ENCODE measurements around the gene QRFP. TPM values are rescaled to one million over a fixed set of nuclear protein-coding genes. Genes with fewer than 3 reads are reported as not detected.

Gene QRFP
- total and polyA plus RNA-seq, 2 of the 8 experiments (the other 6 are each of a cell fraction or from before 2014, with no cell fraction given), result not detected

GRCh38 chr9:130852801-130853200 is 43.8 kb downstream of the QRFP start:
- POLR2A ChIA-PET (ENCODE audit: partially characterized antibody), result interaction anchor here (1.3 kb wide), 1 partner anchor 10 kb away, joined by 5 read pairs; no protein-coding TSS in a partner anchor
- TF ChIP-seq CTBP2 (IDR thresholded peaks at IDR 0.05; ENCODE audit: borderline replicate concordance, insufficient read depth, insufficient read length, low read length) (no peak), EP300 (IDR thresholded peaks at IDR 0.05; ENCODE audit: borderline replicate concordance in 1 of 2, low read depth in 2 of 2, low read length in 2 of 2) (no peak), POLR2AphosphoS5 (IDR thresholded peaks at IDR 0.05; ENCODE audit: low read depth, low read length) (no peak), SIN3A (conservative IDR thresholded peaks at IDR 0.05 in 1 of 2, IDR thresholded peaks at IDR 0.05 in 1 of 2; ENCODE audit: low read depth in 1 of 2, low read length in 2 of 2) (no peak), NRF1 (IDR thresholded peaks at IDR 0.05; ENCODE audit: low read depth, low read length) (no peak), BRCA1 (IDR thresholded peaks at IDR 0.05; ENCODE audit: low read depth, low read length) (no peak), USF2 (IDR thresholded peaks at IDR 0.05; ENCODE audit: low read length) (no peak), ZNF274 (IDR thresholded peaks at IDR 0.05; ENCODE audit: borderline replicate concordance, extremely low read depth, low read length) (no peak), RFX5 (IDR thresholded peaks at IDR 0.05; ENCODE audit: borderline replicate concordance, low read depth, low read length) (no peak), TAF1 (IDR thresholded peaks at IDR 0.05; ENCODE audit: low read depth, low read length) (no peak)

More at GRCh38 chr9:130852801-130853200, 43.8 kb downstream of the QRFP start:
- Histone ChIP-seq H2BK12ac (ENCODE audit: low read depth, low read length) (no peak overlapping the region), H2BK120ac (replicated peaks; ENCODE audit: low read depth, low read length) (no peak overlapping the region), H3K79me2 (ENCODE audit: control insufficient read depth in 1 of 2, insufficient read depth in 2 of 2, low read length in 2 of 2) (peaks cover 7 to 69% of the 10 kb centered on the region in 2 experiments), H3K27me3 (replicated peaks in 1 of 4; ENCODE audit: control insufficient read depth in 3 of 4, extremely low read depth in 1 of 4, insufficient read depth in 3 of 4, low read length in 3 of 4) (no peaks in the 10 kb centered on the region), H4K91ac (replicated peaks; ENCODE audit: insufficient read length, low read length) (no peak overlapping the region), H4K8ac (ENCODE audit: extremely low read depth, insufficient read depth, low read length) (no peak overlapping the region), H3K4me1 (replicated peaks in 1 of 4; ENCODE audit: control insufficient read depth in 3 of 4, insufficient read depth in 4 of 4, low read length in 3 of 4) (peaks cover 0 to 3% (median 1%) of the 10 kb centered on the region in 4 experiments; a peak in 3 of 7 replicates), H4K5ac (ENCODE audit: insufficient read length, low read depth, low read length) (no peak overlapping the region), H4K20me1 (replicated peaks in 1 of 2; ENCODE audit: control insufficient read depth in 1 of 2, insufficient read depth in 2 of 2, low read length in 2 of 2) (peaks cover 4 to 10% of the 10 kb centered on the region in 2 experiments), H3K27ac (ENCODE audit: low read depth, low read length) (no peak overlapping the region), H3K9me3 (ENCODE audit: insufficient read depth in 2 of 2, low read depth in 1 of 2, low read length in 1 of 2) (no peaks in the 10 kb centered on the region), H3K9ac (replicated peaks in 1 of 4; ENCODE audit: extremely low read depth in 1 of 4, low read depth in 3 of 4, low read length in 3 of 4) (no peak overlapping the region), H2AK5ac (ENCODE audit: low read depth, low read length) (no peak overlapping the region), H3K79me1 (ENCODE audit: low read depth, low read length) (peaks cover 8% of the 10 kb centered on the region), H3K23me2 (ENCODE audit: low read depth, low read length) (no peaks in the 10 kb centered on the region), H3K18ac (ENCODE audit: extremely low read depth, low read length) (no peak overlapping the region), H3K14ac (ENCODE audit: insufficient read length) (no peak overlapping the region), H2BK15ac (ENCODE audit: low read length) (no peak overlapping the region), H3K56ac (replicated peaks; ENCODE audit: insufficient read length, low read depth, low read length) (no peak overlapping the region), H3K23ac (ENCODE audit: insufficient read length) (no peak overlapping the region), H2BK20ac (ENCODE audit: low read length) (no peak overlapping the region), H3K4ac (replicated peaks; ENCODE audit: insufficient read length, low read depth, low read length) (no peak overlapping the region), H3K4me3 (ENCODE audit: extremely low read depth in 1 of 4, insufficient read depth in 2 of 4, low read depth in 3 of 4, low read length in 4 of 4) (no peak overlapping the region), H2BK5ac (ENCODE audit: low read depth, low read length) (no peak overlapping the region), H2AFZ (ENCODE audit: low read length) (no peak overlapping the region), H3K36me3 (ENCODE audit: control insufficient read depth in 2 of 4, insufficient read depth in 4 of 4, low read length in 3 of 4) (peaks cover 17 to 28% (median 24%) of the 10 kb centered on the region in 4 experiments), H3K4me2 (ENCODE audit: insufficient read depth in 1 of 2, low read depth in 2 of 2, low read length in 2 of 2) (no peak overlapping the region)
- 96% methylated on average over 6 of the region's 7 CpGs; no CpG with 5 or more reads in 1 of the 2 experiments for WGBS, 2 experiments (ENCODE audit: extremely low coverage in 1 of 2, insufficient coverage in 1 of 2, insufficient read length in 1 of 2, insufficient replicate concordance in 2 of 2, low coverage in 1 of 2, low lambda C conversion rate in 2 of 2, missing lambda C conversion rate in 1 of 2)
- FAIRE-seq (no peak), DNase-seq (ENCODE audit: low read depth in 1 of 2, low spot score in 2 of 2) (no peak)
- CTCF ChIA-PET (ENCODE audit: partially characterized antibody), result interaction anchor here (0.6 to 3.6 kb wide), 9 partner anchors 11 to 1132 kb away, joined by 3 to 19 read pairs (median 3); no protein-coding TSS in a partner anchor

All from H1 (cell line).